ENCODE data around the gene BATF. TPM values are rescaled to one million over a fixed set of nuclear protein-coding genes. Genes with fewer than 3 reads are reported as not detected.

Gene BATF
- total and polyA plus RNA-seq, 2 donors from 2014 or later, result 1.6 to 3.7 TPM

DNA sequence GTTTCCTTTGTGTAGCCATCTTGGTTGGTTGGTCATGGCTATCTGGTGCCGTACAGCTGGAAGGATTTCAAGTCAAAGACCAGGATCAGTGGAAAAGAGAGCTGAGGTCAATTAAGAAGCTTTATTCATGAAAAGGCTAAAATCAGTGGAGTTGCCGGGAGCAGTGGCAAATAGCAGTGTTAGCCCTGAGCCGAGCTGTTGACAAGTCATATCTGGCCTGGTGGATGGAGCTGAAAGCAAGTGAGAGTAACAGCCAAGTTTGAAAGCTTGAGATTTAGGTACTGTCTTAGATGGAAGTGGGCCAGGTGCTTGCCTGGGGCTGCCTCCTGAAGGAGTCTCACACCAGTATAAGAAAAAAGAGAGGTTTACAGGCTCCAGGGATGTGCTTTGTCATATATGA, 9.0 kb downstream of the BATF start:
- H3K27ac ChIP-seq (ENCODE audit: low read depth in 2 of 2, low read length in 2 of 2), result no peak overlapping the region
- TF ChIP-seq, protein P1, sequence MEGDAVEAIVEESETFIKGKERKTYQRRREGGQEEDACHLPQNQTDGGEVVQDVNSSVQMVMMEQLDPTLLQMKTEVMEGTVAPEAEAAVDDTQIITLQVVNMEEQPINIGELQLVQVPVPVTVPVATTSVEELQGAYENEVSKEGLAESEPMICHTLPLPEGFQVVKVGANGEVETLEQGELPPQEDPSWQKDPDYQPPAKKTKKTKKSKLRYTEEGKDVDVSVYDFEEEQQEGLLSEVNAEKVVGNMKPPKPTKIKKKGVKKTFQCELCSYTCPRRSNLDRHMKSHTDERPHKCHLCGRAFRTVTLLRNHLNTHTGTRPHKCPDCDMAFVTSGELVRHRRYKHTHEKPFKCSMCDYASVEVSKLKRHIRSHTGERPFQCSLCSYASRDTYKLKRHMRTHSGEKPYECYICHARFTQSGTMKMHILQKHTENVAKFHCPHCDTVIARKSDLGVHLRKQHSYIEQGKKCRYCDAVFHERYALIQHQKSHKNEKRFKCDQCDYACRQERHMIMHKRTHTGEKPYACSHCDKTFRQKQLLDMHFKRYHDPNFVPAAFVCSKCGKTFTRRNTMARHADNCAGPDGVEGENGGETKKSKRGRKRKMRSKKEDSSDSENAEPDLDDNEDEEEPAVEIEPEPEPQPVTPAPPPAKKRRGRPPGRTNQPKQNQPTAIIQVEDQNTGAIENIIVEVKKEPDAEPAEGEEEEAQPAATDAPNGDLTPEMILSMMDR (IDR thresholded peaks at IDR 0.05; ENCODE audit: borderline replicate concordance, extremely low read depth, insufficient read depth), result no peak
- H3K9ac ChIP-seq (ENCODE audit: low read length in 3 of 3), result no peak overlapping the region
- no peaks in the 10 kb centered on the region for H3K4me1 ChIP-seq (ENCODE audit: control insufficient read depth in 2 of 3, insufficient read depth in 2 of 3, low read depth in 1 of 3, low read length in 3 of 3)
- no peak overlapping the region for H3K4me3 ChIP-seq (ENCODE audit: low read length in 3 of 3)
- no peaks in the 10 kb centered on the region for H3K36me3 ChIP-seq (ENCODE audit: control insufficient read depth in 2 of 3, insufficient read depth in 3 of 3, low read length in 3 of 3)
- H3K27me3 ChIP-seq (ENCODE audit: control insufficient read depth, insufficient read depth, low read length), result no peaks in the 10 kb centered on the region
- intact Hi-C loops (cut with DNase I), result no loop called here
- DNase-seq (no peak), FAIRE-seq (no peak)
- H3K9me3 ChIP-seq (ENCODE audit: control insufficient read depth in 2 of 3, insufficient read depth in 1 of 3, low read length in 3 of 3), result no peaks in the 10 kb centered on the region

GRCh38 chr14:75531660-75532317, 9.5 kb downstream of the BATF start:
- H3K27ac ChIP-seq (ENCODE audit: low read depth in 2 of 2, low read length in 2 of 2), result no peak overlapping the region
- H3K4me3 ChIP-seq (ENCODE audit: low read length in 3 of 3), result no peak overlapping the region
- TF ChIP-seq, protein P1 (IDR thresholded peaks at IDR 0.05; ENCODE audit: borderline replicate concordance, extremely low read depth, insufficient read depth), result no peak
- no peak overlapping the region for H3K9ac ChIP-seq (ENCODE audit: low read length in 3 of 3)
- no peaks in the 10 kb centered on the region for H3K36me3 ChIP-seq (ENCODE audit: control insufficient read depth in 2 of 3, insufficient read depth in 3 of 3, low read length in 3 of 3)
- H3K4me1 ChIP-seq (ENCODE audit: control insufficient read depth in 2 of 3, insufficient read depth in 2 of 3, low read depth in 1 of 3, low read length in 3 of 3), result no peaks in the 10 kb centered on the region
- no peak for DNase-seq
- intact Hi-C loops (cut with DNase I), result no loop called here
- no peaks in the 10 kb centered on the region for H3K27me3 ChIP-seq (ENCODE audit: control insufficient read depth, insufficient read depth, low read length)
- no peaks in the 10 kb centered on the region for H3K9me3 ChIP-seq (ENCODE audit: control insufficient read depth in 2 of 3, insufficient read depth in 1 of 3, low read length in 3 of 3)
- no peak for FAIRE-seq

GRCh38 chr14:75533791-75534555, 11.7 kb downstream of the BATF start:
- no peaks in the 10 kb centered on the region for H3K27me3 ChIP-seq (ENCODE audit: control insufficient read depth, insufficient read depth, low read length)
- no peak overlapping the region for H3K27ac ChIP-seq (ENCODE audit: low read depth in 2 of 2, low read length in 2 of 2)
- H3K9ac ChIP-seq (ENCODE audit: low read length in 3 of 3), result no peak overlapping the region
- FAIRE-seq (no peak), DNase-seq (no peak)
- H3K36me3 ChIP-seq (ENCODE audit: control insufficient read depth in 2 of 3, insufficient read depth in 3 of 3, low read length in 3 of 3), result no peaks in the 10 kb centered on the region
- intact Hi-C loops (cut with DNase I), result no loop called here
- no peaks in the 10 kb centered on the region for H3K9me3 ChIP-seq (ENCODE audit: control insufficient read depth in 2 of 3, insufficient read depth in 1 of 3, low read length in 3 of 3)
- TF ChIP-seq, protein P1 (IDR thresholded peaks at IDR 0.05; ENCODE audit: borderline replicate concordance, extremely low read depth, insufficient read depth), result no peak
- no peaks in the 10 kb centered on the region for H3K4me1 ChIP-seq (ENCODE audit: control insufficient read depth in 2 of 3, insufficient read depth in 2 of 3, low read depth in 1 of 3, low read length in 3 of 3)
- no peak overlapping the region for H3K4me3 ChIP-seq (ENCODE audit: low read length in 3 of 3)

Measured in kidney (tissue), 14 donors.